Psoas muscle (tissue), 8 donors: ENCODE measurements around the gene RNPC3. TPM values are rescaled to one million over a fixed set of nuclear protein-coding genes. Genes with fewer than 3 reads are reported as not detected.
A peak's percentile ranks its signal among the peaks of the same experiment; 100 is the strongest.

Source experiments
- ATAC-seq, 4 donors: fragments of 200-7000 bp; cut with Tn5 transposase; one replicate each; pipeline ENCODE4 v1.9.1; 2020; ENCODE audit warnings: moderate library complexity in 3 of 4, mild to moderate bottlenecking in 2 of 4
- DNase-seq, 2 donors: peaks; one replicate each; pipeline ENCODE4 v3.0.0-alpha.2; 2020
- H3K27ac ChIP-seq: fragments of 200-600 bp; one replicate; pipeline ENCODE4 v1.8.0; 2022
- H3K27me3 ChIP-seq, 3 donors: fragments of 200-600 bp in 1 of 3; one replicate each; pipeline versions ENCODE4 v1.6.1 to v1.8.0; 2013 to 2022; ENCODE audit warnings: low read length in 2 of 3, mild to moderate bottlenecking in 2 of 3, moderate library complexity in 1 of 3; ENCODE audit not compliant: insufficient read depth in 3 of 3
- H3K36me3 ChIP-seq, 2 donors: fragments of 200-600 bp in 1 of 2; one replicate each; pipeline versions ENCODE4 v1.6.1 to v1.8.0; 2013 to 2022; ENCODE audit warnings: low read depth in 1 of 2, mild to moderate bottlenecking in 1 of 2, moderate library complexity in 1 of 2; ENCODE audit not compliant: insufficient read depth in 1 of 2
- H3K4me1 ChIP-seq: fragments of 200-600 bp; one replicate; pipeline ENCODE4 v1.8.0; 2022
- H3K4me3 ChIP-seq: fragments of 200-600 bp; one replicate; pipeline ENCODE4 v1.8.0; 2022; ENCODE audit warnings: mild to moderate bottlenecking
- H3K9me3 ChIP-seq: fragments of 200-600 bp; one replicate; pipeline ENCODE4 v1.8.0; 2022
- CTCF ChIP-seq: fragments of 200-600 bp; IDR thresholded peaks from one replicate; pipeline ENCODE4 v1.8.0; 2022; ENCODE audit warnings: antibody characterized with exemption
- WGBS, 3 donors: extraction: QIAGEN DNeasy Blood & Tissue Kit; methylation state at CpG; one replicate each; pipeline versions ENCODE4 v1.1.6 to v1.1.7; 2013; 5-methylcytosine and 5-hydroxymethylcytosine counted together
- intact Hi-C, 2 donors: fragments of 100-400 bp; cut with DNase I; formaldehyde crosslinking; loops; one replicate each; pipeline versions ENCODE4 v1.11.0 to v1.14.2; 2022
- polyA plus RNA-seq, 3 donors: library from polyadenylated mRNA; stranded (reverse); fragments of 200-250 nt; gene quantifications; one replicate each; pipeline ENCODE4 v1.2.3, GENCODE V29; 2013
- total RNA-seq, 4 donors: library from RNA; stranded (reverse); fragmentation: NEBNext Ultra II Directional in 2 of 4; extraction: Animal tissue kit (Norgen Biotek cat#: 25700) in 2 of 4; gene quantifications; one replicate each; pipeline versions ENCODE4 v1.2.1 to v1.2.4, GENCODE V29; 2021 to 2023
- donor health status: healthy with polysubstance abuse.
- donor health status: DM: no; HTN: no; CAD: no; lungs with moderate emphysema.
- donor health status: Bipolar disorder and iron deficiency.
- donor health status: healthy.
- donor health status: DM: yes; HTN: yes; CAD: no.
- donor health status: DM: no; HTN: no; CAD: no.
- donor health status: DM: no; HTN: no; CAD: no.
- donor health status: DM: yes; HTN: yes; CAD: no.

RNPC3 gene
- total and polyA plus RNA-seq, 7 donors: 8.3 to 27.5 (median 13.4) TPM

GRCh38 chr1:103516283-103516682 is 9.2 kb upstream of the RNPC3 start:
- H3K27ac ChIP-seq: no peak overlapping the region
- ATAC-seq (no peak), DNase-seq (no peak)
- intact Hi-C loops: loop anchor here in 1 of 2 donors (5.0 kb wide), 1 partner anchor 409 kb away; the partner anchor contains the start of gene COL11A1
- H3K9me3 ChIP-seq: no peaks in the 10 kb centered on the region
- WGBS, 3 donors: 90 to 95% (median 92%) methylated on average over 2 of the region's 2 CpGs
- peaks cover 6% of the 10 kb centered on the region for H3K4me1 ChIP-seq
- H3K4me3 ChIP-seq: no peak overlapping the region
- H3K27me3 ChIP-seq: no peaks in the 10 kb centered on the region
- H3K36me3 ChIP-seq: no peaks in the 10 kb centered on the region
- no peak for TF ChIP-seq CTCF

GRCh38 chr1:103516693-103517092 is 8.8 kb upstream of the RNPC3 start:
- Histone ChIP-seq H3K9me3 (no peaks in the 10 kb centered on the region), H3K36me3 (no peaks in the 10 kb centered on the region), H3K4me1 (peaks cover 6% of the 10 kb centered on the region), H3K27ac (no peak overlapping the region), H3K27me3 (no peaks in the 10 kb centered on the region), H3K4me3 (no peak overlapping the region)
- DNase-seq (no peak), ATAC-seq (no peak)
- intact Hi-C loops: loop anchor here in 1 of 2 donors (5.0 kb wide), 1 partner anchor 409 kb away; the partner anchor contains the start of gene COL11A1
- TF ChIP-seq CTCF: no peak

- no peak for TF ChIP-seq CTCF
- Histone ChIP-seq H3K4me3 (no peak overlapping the region), H3K27ac (no peak overlapping the region), H3K36me3 (no peaks in the 10 kb centered on the region), H3K27me3 (no peaks in the 10 kb centered on the region), H3K4me1 (peaks cover 6% of the 10 kb centered on the region), H3K9me3 (no peaks in the 10 kb centered on the region)
- no peak for ATAC-seq
- intact Hi-C loops: loop anchor here in 1 of 2 donors (5.0 kb wide), 1 partner anchor 410 kb away; the partner anchor contains the start of gene COL11A1
- 82 to 84% (median 83%) methylated on average over 2 of the region's 2 CpGs for WGBS, 3 donors
- DNase-seq: no peak
These were observed 8.0 kb upstream of the RNPC3 start for GRCh38 chr1:103517380-103518047.

- ATAC-seq (no peak), DNase-seq (no peak)
- TF ChIP-seq CTCF: no peak
- Histone ChIP-seq H3K9me3 (no peaks in the 10 kb centered on the region), H3K36me3 (no peaks in the 10 kb centered on the region), H3K4me1 (peaks cover 3% of the 10 kb centered on the region), H3K27me3 (no peaks in the 10 kb centered on the region), H3K4me3 (no peak overlapping the region), H3K27ac (no peak overlapping the region)
- intact Hi-C loops: no loop called here
These were observed 4.7 kb upstream of the RNPC3 start for GRCh38 chr1:103520822-103521221.

- DNase-seq: no peak
- Histone ChIP-seq H3K27ac (no peak overlapping the region), H3K27me3 (no peaks in the 10 kb centered on the region), H3K9me3 (no peaks in the 10 kb centered on the region), H3K36me3 (no peaks in the 10 kb centered on the region), H3K4me1 (peaks cover 22% of the 10 kb centered on the region), H3K4me3 (no peak overlapping the region)
- TF ChIP-seq CTCF: no peak
- intact Hi-C loops: no loop called here
- WGBS, 3 donors: 44 to 59% (median 56%) methylated on average over 3 of the region's 3 CpGs
- ATAC-seq: peak in 1 of 4 donors; percentile 13
These were observed 2.2 kb upstream of the RNPC3 start for GRCh38 chr1:103523346-103523745.
